Measurements from ENCODE around the gene EYS. TPM values are rescaled to one million over a fixed set of nuclear protein-coding genes. Genes with fewer than 3 reads are reported as not detected.

Gene EYS
- total and polyA plus RNA-seq, 2 of the 8 experiments (the other 6 are each of a cell fraction or from before 2014, with no cell fraction given): 0.05 to 0.13 TPM

DNA sequence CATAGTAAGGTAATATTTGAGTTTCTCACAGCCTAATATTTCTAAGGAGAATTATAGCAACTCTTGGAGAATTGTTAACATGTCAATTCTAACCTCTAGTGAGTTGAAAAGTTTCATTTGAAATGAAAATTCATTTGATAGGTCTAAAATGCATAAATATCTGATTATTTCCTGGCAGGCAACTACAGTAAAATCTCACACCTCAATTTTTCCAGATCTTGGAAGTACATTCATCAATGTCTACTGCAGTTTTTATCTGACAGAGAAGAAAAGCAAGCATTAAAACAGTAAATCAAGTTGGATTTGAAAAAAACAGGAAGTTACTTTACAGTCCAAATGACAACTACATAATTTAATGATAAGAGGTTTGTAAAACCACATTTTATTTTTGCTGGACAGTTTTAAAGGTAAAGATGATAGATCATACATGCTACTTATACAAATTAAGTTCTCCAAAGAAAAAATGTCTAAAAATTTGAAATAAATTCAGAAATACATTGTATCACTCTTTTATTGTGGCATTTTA is 631.3 kb downstream of the EYS start:
- no peaks in the 10 kb centered on the region for H3K79me1 ChIP-seq (ENCODE audit: low read depth, low read length)
- no peak overlapping the region for H4K8ac ChIP-seq (ENCODE audit: extremely low read depth, insufficient read depth, low read length)
- H3K4me1 ChIP-seq (replicated peaks in 1 of 4; ENCODE audit: control insufficient read depth in 3 of 4, insufficient read depth in 4 of 4, low read length in 3 of 4): no peaks in the 10 kb centered on the region
- H3K4me2 ChIP-seq (ENCODE audit: insufficient read depth in 1 of 2, low read depth in 2 of 2, low read length in 2 of 2): no peak overlapping the region
- H3K14ac ChIP-seq (ENCODE audit: insufficient read length): no peak overlapping the region
- H2AK5ac ChIP-seq (ENCODE audit: low read depth, low read length): no peak overlapping the region
- no peak overlapping the region for H4K91ac ChIP-seq (replicated peaks; ENCODE audit: insufficient read length, low read length)
- no peak overlapping the region for H3K27ac ChIP-seq (ENCODE audit: low read depth, low read length)
- H3K9me3 ChIP-seq (ENCODE audit: insufficient read depth in 2 of 2, low read depth in 1 of 2, low read length in 1 of 2): no peaks in the 10 kb centered on the region
- H2BK15ac ChIP-seq (ENCODE audit: low read length): no peak overlapping the region
- H3K4ac ChIP-seq (replicated peaks; ENCODE audit: insufficient read length, low read depth, low read length): no peak overlapping the region
- no peak overlapping the region for H3K23ac ChIP-seq (ENCODE audit: insufficient read length)
- no peaks in the 10 kb centered on the region for H3K36me3 ChIP-seq (ENCODE audit: control insufficient read depth in 2 of 4, insufficient read depth in 4 of 4, low read length in 3 of 4)
- TF ChIP-seq, protein P1, sequence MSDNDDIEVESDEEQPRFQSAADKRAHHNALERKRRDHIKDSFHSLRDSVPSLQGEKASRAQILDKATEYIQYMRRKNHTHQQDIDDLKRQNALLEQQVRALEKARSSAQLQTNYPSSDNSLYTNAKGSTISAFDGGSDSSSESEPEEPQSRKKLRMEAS (IDR thresholded peaks at IDR 0.05): no peak
- TF ChIP-seq YY1 (IDR thresholded peaks at IDR 0.05; ENCODE audit: low read depth, low read length) (no peak), FOSL1 (IDR thresholded peaks at IDR 0.05; ENCODE audit: insufficient read depth, low read depth, low read length) (no peak), TAF7 (optimal IDR thresholded peaks at IDR 0.05; ENCODE audit: borderline replicate concordance, low read depth, low read length) (no peak), CHD1 (IDR thresholded peaks at IDR 0.05; ENCODE audit: low read depth, low read length) (no peak), CEBPB (IDR thresholded peaks at IDR 0.05; ENCODE audit: low read depth, low read length) (no peak), RFX5 (IDR thresholded peaks at IDR 0.05; ENCODE audit: borderline replicate concordance, low read depth, low read length) (no peak), SP1 (IDR thresholded peaks at IDR 0.05; ENCODE audit: low read depth, low read length) (no peak), TBP (IDR thresholded peaks at IDR 0.05; ENCODE audit: low read depth, low read length) (no peak), JUN (IDR thresholded peaks at IDR 0.05; ENCODE audit: low read depth, low read length) (no peak), MAFK (IDR thresholded peaks at IDR 0.05; ENCODE audit: low read depth, low read length) (no peak)
- TF ChIP-seq, protein P2, sequence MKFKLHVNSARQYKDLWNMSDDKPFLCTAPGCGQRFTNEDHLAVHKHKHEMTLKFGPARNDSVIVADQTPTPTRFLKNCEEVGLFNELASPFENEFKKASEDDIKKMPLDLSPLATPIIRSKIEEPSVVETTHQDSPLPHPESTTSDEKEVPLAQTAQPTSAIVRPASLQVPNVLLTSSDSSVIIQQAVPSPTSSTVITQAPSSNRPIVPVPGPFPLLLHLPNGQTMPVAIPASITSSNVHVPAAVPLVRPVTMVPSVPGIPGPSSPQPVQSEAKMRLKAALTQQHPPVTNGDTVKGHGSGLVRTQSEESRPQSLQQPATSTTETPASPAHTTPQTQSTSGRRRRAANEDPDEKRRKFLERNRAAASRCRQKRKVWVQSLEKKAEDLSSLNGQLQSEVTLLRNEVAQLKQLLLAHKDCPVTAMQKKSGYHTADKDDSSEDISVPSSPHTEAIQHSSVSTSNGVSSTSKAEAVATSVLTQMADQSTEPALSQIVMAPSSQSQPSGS (IDR thresholded peaks at IDR 0.05; ENCODE audit: low read length): no peak
- FAIRE-seq: no peak
- H3K56ac ChIP-seq (replicated peaks; ENCODE audit: insufficient read length, low read depth, low read length): no peak overlapping the region
- ChIA-PET CTCF (ENCODE audit: partially characterized antibody) (no interaction called here), POLR2A (ENCODE audit: partially characterized antibody) (no interaction called here)
- no peak overlapping the region for H2BK5ac ChIP-seq (ENCODE audit: low read depth, low read length)
- H3K27me3 ChIP-seq (replicated peaks in 1 of 4; ENCODE audit: control insufficient read depth in 3 of 4, extremely low read depth in 1 of 4, insufficient read depth in 3 of 4, low read length in 3 of 4): no peaks in the 10 kb centered on the region
- no peaks in the 10 kb centered on the region for H3K23me2 ChIP-seq (ENCODE audit: low read depth, low read length)
- DNase-seq (ENCODE audit: low read depth in 1 of 2, low spot score in 2 of 2): no peak
- H3K9ac ChIP-seq (replicated peaks in 1 of 4; ENCODE audit: extremely low read depth in 1 of 4, low read depth in 3 of 4, low read length in 3 of 4): no peak overlapping the region
- no peak overlapping the region for H3K4me3 ChIP-seq (ENCODE audit: extremely low read depth in 1 of 4, insufficient read depth in 2 of 4, low read depth in 3 of 4, low read length in 4 of 4)
- no peak overlapping the region for H2AFZ ChIP-seq (ENCODE audit: low read length)
- H3K79me2 ChIP-seq (ENCODE audit: control insufficient read depth in 1 of 2, insufficient read depth in 2 of 2, low read length in 2 of 2): no peaks in the 10 kb centered on the region
- H3K18ac ChIP-seq (ENCODE audit: extremely low read depth, low read length): no peak overlapping the region
- no peak overlapping the region for H2BK12ac ChIP-seq (ENCODE audit: low read depth, low read length)
- no peak overlapping the region for H2BK120ac ChIP-seq (replicated peaks; ENCODE audit: low read depth, low read length)
- no peak overlapping the region for H4K5ac ChIP-seq (ENCODE audit: insufficient read length, low read depth, low read length)
- H2BK20ac ChIP-seq (ENCODE audit: low read length): no peak overlapping the region
- H4K20me1 ChIP-seq (replicated peaks in 1 of 2; ENCODE audit: control insufficient read depth in 1 of 2, insufficient read depth in 2 of 2, low read length in 2 of 2): no peaks in the 10 kb centered on the region

Data from H1 (cell line).